Vagina (tissue), 2 donors: ENCODE results near the gene METTL8. TPM values are rescaled to one million over a fixed set of nuclear protein-coding genes. Genes with fewer than 3 reads are reported as not detected.

Experiments
- DNase-seq, 2 donors: peaks; one replicate each; pipeline ENCODE4 v3.0.0-alpha.2; 2017; ENCODE audit errors: extremely low spot score in 2 of 2
- H3K27ac ChIP-seq: fragments of 200-600 bp; sonication (generic); one replicate; pipeline ENCODE4 v1.5.1; 2019
- H3K27me3 ChIP-seq: fragments of 200-600 bp; sonication (generic); one replicate; pipeline ENCODE4 v1.5.1; 2019
- H3K36me3 ChIP-seq, 2 donors: fragments of 200-600 bp; sonication (generic); one replicate each; pipeline ENCODE4 v1.5.1; 2017 to 2019
- H3K4me1 ChIP-seq: fragments of 200-600 bp; sonication (generic); one replicate; pipeline ENCODE4 v1.5.1; 2019
- H3K4me3 ChIP-seq, 2 donors: fragments of 200-600 bp; sonication (generic); 1 replicate in 1 of 2; 2 replicates in 1 of 2; pipeline ENCODE4 v1.5.1; 2016 to 2019
- H3K9me3 ChIP-seq: fragments of 200-600 bp; sonication (generic); one replicate; pipeline ENCODE4 v1.5.1; 2019
- POLR2A ChIP-seq, 2 donors: fragments of 450-650 bp; IDR thresholded peaks; one replicate each; pipeline ENCODE4 v1.6.1; 2017; ENCODE audit warnings: antibody characterized with exemption in 2 of 2, mild to moderate bottlenecking in 2 of 2, moderate library complexity in 2 of 2
- POLR2AphosphoS5 ChIP-seq, 2 donors: sonication (generic); formaldehyde crosslinking; IDR thresholded peaks; one replicate each; pipeline ENCODE4 v1.9.0; 2017; ENCODE audit warnings: antibody characterized with exemption in 2 of 2, mild to moderate bottlenecking in 2 of 2, low read depth in 1 of 2; ENCODE audit not compliant: insufficient read depth in 1 of 2
- intact Hi-C: fragments of 100-400 bp; cut with DNase I; formaldehyde crosslinking; loops from one replicate; pipeline ENCODE4 v1.15.1; 2023
- total RNA-seq: library from RNA; depleted of rRNA; stranded (reverse); fragments of >200 nt; gene quantifications from one replicate; pipeline ENCODE4 v1.2.3, GENCODE V29; 2016
- TF ChIP-seq, protein P1 (sequence below), 3 experiments: fragments of 450-650 bp in 2 of 3; fragments of 200-600 bp in 1 of 3; sonication (generic) in 1 of 3; IDR thresholded peaks; one replicate each; pipeline ENCODE4 v1.5.1; 2017 to 2019; ENCODE audit warnings: antibody characterized with exemption in 3 of 3, mild to moderate bottlenecking in 2 of 3, moderate library complexity in 2 of 3

METTL8 gene
- total RNA-seq, 1 donor from 2014 or later = 27.7 TPM

DNA sequence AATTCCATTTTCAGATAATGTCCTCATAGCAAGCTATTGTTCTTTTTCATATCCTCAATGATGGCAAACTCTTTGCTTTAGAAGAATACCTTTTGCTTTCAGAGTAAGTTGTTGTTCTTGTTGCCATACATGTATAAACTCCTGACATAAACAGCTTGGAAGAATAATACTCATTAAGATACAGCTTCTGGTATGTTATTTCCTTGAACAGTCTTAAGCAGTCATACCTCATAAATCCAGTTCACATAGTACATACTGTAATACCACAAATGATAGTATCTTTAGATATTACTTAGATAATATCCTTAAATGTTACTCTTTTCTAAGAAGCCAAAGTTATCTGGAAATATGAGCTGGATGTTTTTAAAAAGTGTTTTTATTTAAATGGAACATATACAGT is 23.2 kb downstream of the METTL8 start:
- no peak for DNase-seq
- peaks cover 31% of the 10 kb centered on the region for H3K4me1 ChIP-seq
- no peaks in the 10 kb centered on the region for H3K36me3 ChIP-seq
- H3K27ac ChIP-seq = no peak overlapping the region
- no peaks in the 10 kb centered on the region for H3K9me3 ChIP-seq
- intact Hi-C loops = no loop called here
- no peak for TF ChIP-seq POLR2A (IDR thresholded peaks at IDR 0.05)
- TF ChIP-seq, protein P1, sequence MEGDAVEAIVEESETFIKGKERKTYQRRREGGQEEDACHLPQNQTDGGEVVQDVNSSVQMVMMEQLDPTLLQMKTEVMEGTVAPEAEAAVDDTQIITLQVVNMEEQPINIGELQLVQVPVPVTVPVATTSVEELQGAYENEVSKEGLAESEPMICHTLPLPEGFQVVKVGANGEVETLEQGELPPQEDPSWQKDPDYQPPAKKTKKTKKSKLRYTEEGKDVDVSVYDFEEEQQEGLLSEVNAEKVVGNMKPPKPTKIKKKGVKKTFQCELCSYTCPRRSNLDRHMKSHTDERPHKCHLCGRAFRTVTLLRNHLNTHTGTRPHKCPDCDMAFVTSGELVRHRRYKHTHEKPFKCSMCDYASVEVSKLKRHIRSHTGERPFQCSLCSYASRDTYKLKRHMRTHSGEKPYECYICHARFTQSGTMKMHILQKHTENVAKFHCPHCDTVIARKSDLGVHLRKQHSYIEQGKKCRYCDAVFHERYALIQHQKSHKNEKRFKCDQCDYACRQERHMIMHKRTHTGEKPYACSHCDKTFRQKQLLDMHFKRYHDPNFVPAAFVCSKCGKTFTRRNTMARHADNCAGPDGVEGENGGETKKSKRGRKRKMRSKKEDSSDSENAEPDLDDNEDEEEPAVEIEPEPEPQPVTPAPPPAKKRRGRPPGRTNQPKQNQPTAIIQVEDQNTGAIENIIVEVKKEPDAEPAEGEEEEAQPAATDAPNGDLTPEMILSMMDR (IDR thresholded peaks at IDR 0.05) = no peak
- TF ChIP-seq POLR2AphosphoS5 (IDR thresholded peaks at IDR 0.05; ENCODE audit: insufficient read depth in 1 of 2, low read depth in 1 of 2) = no peak
- H3K4me3 ChIP-seq = no peak overlapping the region
- no peaks in the 10 kb centered on the region for H3K27me3 ChIP-seq

- peaks cover 26% of the 10 kb centered on the region for H3K4me1 ChIP-seq
- H3K27ac ChIP-seq = no peak overlapping the region
- no peak overlapping the region for H3K4me3 ChIP-seq
- no peaks in the 10 kb centered on the region for H3K9me3 ChIP-seq
- H3K36me3 ChIP-seq = no peaks in the 10 kb centered on the region
- TF ChIP-seq POLR2A (IDR thresholded peaks at IDR 0.05) = no peak
- TF ChIP-seq POLR2AphosphoS5 (IDR thresholded peaks at IDR 0.05; ENCODE audit: insufficient read depth in 1 of 2, low read depth in 1 of 2) = no peak
- TF ChIP-seq, protein P1 (IDR thresholded peaks at IDR 0.05) = no peak
- no peak for DNase-seq
- H3K27me3 ChIP-seq = no peaks in the 10 kb centered on the region
- intact Hi-C loops = no loop called here
Measured at GRCh38 chr2:171410101-171410500, 23.7 kb downstream of the METTL8 start.

GRCh38 chr2:171409436-171409971 is 24.3 kb downstream of the METTL8 start:
- DNase-seq = no peak
- peak overlapping the region in 1 of 2 donors; percentile 20 for H3K4me3 ChIP-seq
- TF ChIP-seq, protein P1 (IDR thresholded peaks at IDR 0.05) = no peak
- TF ChIP-seq POLR2A (IDR thresholded peaks at IDR 0.05) (no peak), POLR2AphosphoS5 (IDR thresholded peaks at IDR 0.05; ENCODE audit: insufficient read depth in 1 of 2, low read depth in 1 of 2) (no peak)

DNA sequence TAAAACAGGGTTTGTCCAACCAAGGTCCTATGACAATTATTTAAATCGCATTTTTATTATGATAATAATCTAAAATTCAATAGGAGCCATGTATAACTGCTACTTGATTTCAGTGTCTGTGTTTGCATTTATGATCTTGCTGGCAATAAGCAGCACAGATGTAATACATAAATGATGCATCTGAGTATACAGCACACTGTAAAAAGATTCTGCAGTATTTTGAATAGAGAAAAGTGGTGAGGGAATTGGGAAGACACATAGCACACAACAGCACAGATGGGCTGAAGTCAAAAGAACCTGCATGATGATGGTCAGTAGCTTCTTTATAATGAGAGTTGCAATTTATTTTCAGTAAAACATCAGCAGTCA is 26.1 kb downstream of the METTL8 start:
- Histone ChIP-seq H3K9me3 (no peaks in the 10 kb centered on the region), H3K36me3 (no peaks in the 10 kb centered on the region), H3K27me3 (no peaks in the 10 kb centered on the region), H3K27ac (no peak overlapping the region), H3K4me1 (peaks cover 31% of the 10 kb centered on the region), H3K4me3 (no peak overlapping the region)
- DNase-seq = no peak
- TF ChIP-seq POLR2A (IDR thresholded peaks at IDR 0.05) = no peak
- TF ChIP-seq POLR2AphosphoS5 (IDR thresholded peaks at IDR 0.05; ENCODE audit: insufficient read depth in 1 of 2, low read depth in 1 of 2) = no peak
- TF ChIP-seq, protein P1 (IDR thresholded peaks at IDR 0.05) = no peak
- intact Hi-C loops = no loop called here

More at GRCh38 chr2:171409436-171409971, 24.3 kb downstream of the METTL8 start:
- Histone ChIP-seq H3K9me3 (no peaks in the 10 kb centered on the region), H3K4me1 (peaks cover 26% of the 10 kb centered on the region), H3K36me3 (no peaks in the 10 kb centered on the region), H3K27ac (peak overlapping the region; percentile 30), H3K27me3 (no peaks in the 10 kb centered on the region)
- intact Hi-C loops = no loop called here

DNA sequence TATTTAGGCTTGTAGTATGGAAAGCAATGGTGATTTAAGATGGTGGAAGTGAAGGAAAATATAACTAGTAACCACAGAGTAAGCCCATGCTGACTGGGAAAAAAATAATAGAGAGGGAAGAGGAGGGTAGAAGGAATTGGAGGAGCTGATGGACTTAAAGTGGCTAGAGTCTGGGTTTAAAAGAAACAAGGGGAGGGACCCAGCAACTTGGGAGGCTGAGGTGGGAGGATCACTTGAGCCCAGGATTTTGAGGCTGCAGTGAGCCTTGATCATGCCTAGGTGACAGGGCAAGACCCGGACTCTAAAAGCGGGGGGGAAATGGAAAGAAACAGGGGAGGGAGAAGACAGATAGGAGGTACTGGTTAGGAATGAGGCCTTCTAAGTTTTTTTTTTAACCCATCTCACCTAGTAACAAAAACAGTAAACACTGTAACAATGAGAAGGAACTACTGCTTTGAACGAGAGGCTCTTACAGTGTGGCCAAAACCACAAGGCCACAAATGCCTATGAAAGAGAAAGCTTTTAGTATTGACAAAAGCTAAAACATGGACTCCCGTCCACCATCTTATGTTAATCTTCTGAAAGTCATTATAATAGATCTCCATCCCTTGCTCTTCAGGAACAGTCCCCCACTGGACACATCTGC is 26.6 kb downstream of the METTL8 start:
- Histone ChIP-seq H3K27me3 (no peaks in the 10 kb centered on the region), H3K27ac (no peak overlapping the region), H3K4me3 (no peak overlapping the region), H3K4me1 (peaks cover 31% of the 10 kb centered on the region), H3K36me3 (no peaks in the 10 kb centered on the region), H3K9me3 (no peaks in the 10 kb centered on the region)
- TF ChIP-seq, protein P1 (IDR thresholded peaks at IDR 0.05) = no peak
- TF ChIP-seq POLR2AphosphoS5 (IDR thresholded peaks at IDR 0.05; ENCODE audit: insufficient read depth in 1 of 2, low read depth in 1 of 2) = no peak
- no peak for TF ChIP-seq POLR2A (IDR thresholded peaks at IDR 0.05)
- no peak for DNase-seq
- intact Hi-C loops = no loop called here
